ENCODE measurements around the gene NEK1.

- TF ChIP-seq CTCF (IDR thresholded peaks at IDR 0.05) (peak; percentile 70), ZFX (IDR thresholded peaks at IDR 0.05; ENCODE audit: borderline replicate concordance) (no peak)
Measured at GRCh38 chr4:169566021-169566818, 46.2 kb downstream of the NEK1 start.
